ENCODE data around the gene TGM3. TPM values are rescaled to one million over a fixed set of nuclear protein-coding genes. Genes with fewer than 3 reads are reported as not detected.

TGM3 gene
- total and polyA plus RNA-seq, 10 of the 15 experiments (the other 5 are each of a cell fraction or from before 2014, with no cell fraction given): not detected

DNA sequence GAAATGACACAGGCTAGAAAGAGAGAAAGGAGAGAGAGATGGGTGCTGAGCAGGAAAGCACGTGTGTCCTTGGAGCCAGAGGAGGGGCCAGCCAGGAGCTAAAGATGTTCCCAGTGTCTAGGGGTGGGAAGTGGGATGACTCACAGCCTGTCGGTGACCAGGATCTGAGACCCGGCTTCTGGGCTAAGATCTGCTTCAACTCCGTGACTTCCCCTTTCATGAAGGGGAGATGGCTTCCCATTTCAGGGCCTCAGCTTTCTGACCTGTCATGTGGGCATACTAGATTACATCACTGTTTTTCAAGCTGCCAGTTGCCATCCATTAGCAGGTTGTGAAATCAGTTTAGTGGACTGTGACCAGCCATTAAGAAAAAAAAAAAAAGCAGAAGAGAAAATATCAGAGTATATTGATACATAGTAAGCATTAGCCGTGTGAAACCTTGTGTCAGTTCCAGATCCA lies 5.4 kb downstream of the TGM3 start (continued):
- TF ChIP-seq ZNF384 (IDR thresholded peaks at IDR 0.05; ENCODE audit: borderline replicate concordance, low read depth, low read length) (peak; percentile 77), BHLHE40 (IDR thresholded peaks at IDR 0.05; ENCODE audit: borderline replicate concordance in 1 of 2, low read depth in 2 of 2, low read length in 1 of 2) (peak in 1 of 2 experiments; percentile 68; a peak in 1 of 4 replicates), PKNOX1 (IDR thresholded peaks at IDR 0.05) (peak; percentile 74; the same call in 1 of the 2 replicates), SRF (IDR thresholded peaks at IDR 0.05; ENCODE audit: low read depth in 2 of 2, low read length in 2 of 2) (no peak), SMC3 (IDR thresholded peaks at IDR 0.05; ENCODE audit: borderline replicate concordance, low read length) (no peak), IRF4 (IDR thresholded peaks at IDR 0.05; ENCODE audit: low read depth, low read length) (no peak), USF1 (IDR thresholded peaks at IDR 0.05; ENCODE audit: borderline replicate concordance, extremely low read length, insufficient read depth, low read depth, low read length) (peak; percentile 20), CREB1 (IDR thresholded peaks at IDR 0.05; ENCODE audit: low read depth) (0 out of 2 replicates have a peak, but pooled peaks have one; percentile 21), ZNF592 (IDR thresholded peaks at IDR 0.05) (no peak), YY1 (IDR thresholded peaks at IDR 0.05; ENCODE audit: low read depth, low read length) (peak; percentile 57; the same call in 1 of the 2 replicates), HDGF (IDR thresholded peaks at IDR 0.05) (no peak), CHD4 (IDR thresholded peaks at IDR 0.05) (no peak), CBX3 (IDR thresholded peaks at IDR 0.05; ENCODE audit: borderline replicate concordance, low read depth) (no peak), NFXL1 (IDR thresholded peaks at IDR 0.05; ENCODE audit: borderline replicate concordance) (no peak), MTA2 (IDR thresholded peaks at IDR 0.05; ENCODE audit: low read depth) (peak; percentile 79; the same call in 1 of the 2 replicates), POLR2AphosphoS5 (IDR thresholded peaks at IDR 0.05; ENCODE audit: low read length) (no peak), POLR2AphosphoS2 (IDR thresholded peaks at IDR 0.05; ENCODE audit: low read depth, low read length) (no peak), RBBP5 (conservative IDR thresholded peaks at IDR 0.05) (no peak), RB1 (IDR thresholded peaks at IDR 0.05; ENCODE audit: borderline replicate concordance) (no peak)
- TF ChIP-seq, protein P1, sequence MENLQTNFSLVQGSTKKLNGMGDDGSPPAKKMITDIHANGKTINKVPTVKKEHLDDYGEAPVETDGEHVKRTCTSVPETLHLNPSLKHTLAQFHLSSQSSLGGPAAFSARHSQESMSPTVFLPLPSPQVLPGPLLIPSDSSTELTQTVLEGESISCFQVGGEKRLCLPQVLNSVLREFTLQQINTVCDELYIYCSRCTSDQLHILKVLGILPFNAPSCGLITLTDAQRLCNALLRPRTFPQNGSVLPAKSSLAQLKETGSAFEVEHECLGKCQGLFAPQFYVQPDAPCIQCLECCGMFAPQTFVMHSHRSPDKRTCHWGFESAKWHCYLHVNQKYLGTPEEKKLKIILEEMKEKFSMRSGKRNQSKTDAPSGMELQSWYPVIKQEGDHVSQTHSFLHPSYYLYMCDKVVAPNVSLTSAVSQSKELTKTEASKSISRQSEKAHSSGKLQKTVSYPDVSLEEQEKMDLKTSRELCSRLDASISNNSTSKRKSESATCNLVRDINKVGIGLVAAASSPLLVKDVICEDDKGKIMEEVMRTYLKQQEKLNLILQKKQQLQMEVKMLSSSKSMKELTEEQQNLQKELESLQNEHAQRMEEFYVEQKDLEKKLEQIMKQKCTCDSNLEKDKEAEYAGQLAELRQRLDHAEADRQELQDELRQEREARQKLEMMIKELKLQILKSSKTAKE (IDR thresholded peaks at IDR 0.05; ENCODE audit: low read depth, poor library complexity, severe bottlenecking): peak; percentile 77
- TF ChIP-seq, protein P2, sequence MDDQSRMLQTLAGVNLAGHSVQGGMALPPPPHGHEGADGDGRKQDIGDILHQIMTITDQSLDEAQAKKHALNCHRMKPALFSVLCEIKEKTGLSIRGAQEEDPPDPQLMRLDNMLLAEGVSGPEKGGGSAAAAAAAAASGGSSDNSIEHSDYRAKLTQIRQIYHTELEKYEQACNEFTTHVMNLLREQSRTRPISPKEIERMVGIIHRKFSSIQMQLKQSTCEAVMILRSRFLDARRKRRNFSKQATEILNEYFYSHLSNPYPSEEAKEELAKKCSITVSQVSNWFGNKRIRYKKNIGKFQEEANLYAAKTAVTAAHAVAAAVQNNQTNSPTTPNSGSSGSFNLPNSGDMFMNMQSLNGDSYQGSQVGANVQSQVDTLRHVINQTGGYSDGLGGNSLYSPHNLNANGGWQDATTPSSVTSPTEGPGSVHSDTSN (IDR thresholded peaks at IDR 0.05; ENCODE audit: insufficient replicate concordance, low read depth, low read length): no peak

Measured in GM12878 (cell line).